NB4 (cell line): ENCODE measurements around the gene ST6GALNAC1.

Experiments
- DNase-seq: peaks from one replicate; pipeline ENCODE4 v3.0.0; 2010; ENCODE audit warnings: low read depth
- H3K4me3 ChIP-seq: one replicate; pipeline ENCODE4 v1.5.1; 2011; ENCODE audit warnings: mild to moderate bottlenecking, low read depth, low read length, moderate library complexity
- MYC ChIP-seq: IDR thresholded peaks from 2 replicates; pipeline ENCODE4 v1.6.1; 2011; ENCODE audit warnings: low read depth, low read length
- POLR2A ChIP-seq: IDR thresholded peaks from 2 replicates; pipeline ENCODE4 v1.6.1; 2011; ENCODE audit warnings: mild to moderate bottlenecking; ENCODE audit not compliant: insufficient read length; ENCODE audit errors: extremely low read depth
- TF ChIP-seq, protein P1 (sequence below): IDR thresholded peaks from one replicate; pipeline ENCODE4 v1.5.1; 2012; ENCODE audit warnings: low read depth, low read length
- TF ChIP-seq, protein P2 (sequence below): IDR thresholded peaks from 2 replicates; pipeline ENCODE4 v1.6.1; 2011; ENCODE audit warnings: low read depth, low read length

ST6GALNAC1 gene

DNA sequence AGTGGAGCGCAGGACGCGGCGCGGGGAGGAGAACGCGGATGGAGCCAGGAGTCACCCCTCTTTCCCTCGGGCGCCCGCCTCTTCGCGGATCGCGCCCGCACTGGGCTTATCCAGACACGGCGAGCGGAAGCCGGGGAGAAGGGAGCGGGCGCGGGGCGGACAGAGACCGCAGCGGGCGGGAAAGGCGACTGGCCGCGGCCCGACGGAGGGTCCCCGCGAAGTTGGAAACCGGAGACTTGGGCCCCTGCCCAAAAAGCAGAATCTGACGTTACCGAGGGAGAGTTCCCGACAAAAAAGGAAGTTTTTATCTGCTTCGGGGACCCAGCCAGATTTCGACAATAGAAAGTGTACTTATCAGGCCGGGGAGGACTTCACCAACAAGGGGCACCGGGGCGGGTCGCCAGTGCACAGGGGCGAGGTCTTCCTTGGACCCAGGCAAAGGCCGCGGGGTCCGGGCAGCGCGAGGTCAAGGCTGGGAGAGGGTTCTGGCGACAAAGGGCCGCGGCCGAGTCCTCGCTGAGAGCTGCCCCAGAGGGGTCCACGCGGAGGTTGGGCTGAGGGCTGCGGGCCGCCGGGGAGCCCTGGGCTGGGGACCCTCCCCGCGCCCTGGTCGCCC is 58.4 kb downstream of the ST6GALNAC1 start:
- TF ChIP-seq MYC (no peak), POLR2A (no peak)
- DNase-seq, result peak; percentile 43
- peak overlapping the region; percentile 25 for H3K4me3 ChIP-seq

DNA sequence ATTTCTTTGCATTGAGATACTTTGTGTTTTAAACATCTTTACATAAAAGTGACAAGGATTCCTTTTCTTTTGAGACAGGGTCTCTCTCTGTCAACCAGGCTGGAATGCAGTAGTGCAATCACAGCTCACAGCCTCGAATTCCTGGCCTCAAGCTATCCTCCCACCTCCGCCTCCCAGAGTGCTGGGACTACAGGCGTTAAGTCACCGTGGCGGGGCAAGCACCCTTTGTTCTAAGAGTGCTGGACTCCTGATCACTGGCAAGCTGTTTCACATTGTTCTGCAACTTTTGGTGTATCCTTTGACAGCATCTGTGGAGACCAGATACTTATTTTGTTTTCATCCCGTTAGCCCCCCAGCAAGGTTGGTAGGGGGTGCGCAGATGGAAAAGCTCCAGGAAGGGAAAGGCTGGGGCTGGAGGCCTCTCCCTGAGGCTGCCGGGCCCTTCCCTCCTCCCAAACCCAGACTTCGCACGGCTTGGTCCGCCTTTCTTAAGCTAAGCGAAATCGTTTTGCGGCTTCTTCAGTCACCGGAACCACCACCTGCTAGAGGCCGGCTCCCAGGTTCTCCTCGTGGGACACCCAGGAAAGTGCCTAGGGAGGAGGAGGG is 59.0 kb downstream of the ST6GALNAC1 start:
- no peak overlapping the region for H3K4me3 ChIP-seq
- no peak for DNase-seq
- no peak for TF ChIP-seq MYC
- TF ChIP-seq, protein P1, sequence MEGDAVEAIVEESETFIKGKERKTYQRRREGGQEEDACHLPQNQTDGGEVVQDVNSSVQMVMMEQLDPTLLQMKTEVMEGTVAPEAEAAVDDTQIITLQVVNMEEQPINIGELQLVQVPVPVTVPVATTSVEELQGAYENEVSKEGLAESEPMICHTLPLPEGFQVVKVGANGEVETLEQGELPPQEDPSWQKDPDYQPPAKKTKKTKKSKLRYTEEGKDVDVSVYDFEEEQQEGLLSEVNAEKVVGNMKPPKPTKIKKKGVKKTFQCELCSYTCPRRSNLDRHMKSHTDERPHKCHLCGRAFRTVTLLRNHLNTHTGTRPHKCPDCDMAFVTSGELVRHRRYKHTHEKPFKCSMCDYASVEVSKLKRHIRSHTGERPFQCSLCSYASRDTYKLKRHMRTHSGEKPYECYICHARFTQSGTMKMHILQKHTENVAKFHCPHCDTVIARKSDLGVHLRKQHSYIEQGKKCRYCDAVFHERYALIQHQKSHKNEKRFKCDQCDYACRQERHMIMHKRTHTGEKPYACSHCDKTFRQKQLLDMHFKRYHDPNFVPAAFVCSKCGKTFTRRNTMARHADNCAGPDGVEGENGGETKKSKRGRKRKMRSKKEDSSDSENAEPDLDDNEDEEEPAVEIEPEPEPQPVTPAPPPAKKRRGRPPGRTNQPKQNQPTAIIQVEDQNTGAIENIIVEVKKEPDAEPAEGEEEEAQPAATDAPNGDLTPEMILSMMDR, result no peak
- TF ChIP-seq, protein P2, sequence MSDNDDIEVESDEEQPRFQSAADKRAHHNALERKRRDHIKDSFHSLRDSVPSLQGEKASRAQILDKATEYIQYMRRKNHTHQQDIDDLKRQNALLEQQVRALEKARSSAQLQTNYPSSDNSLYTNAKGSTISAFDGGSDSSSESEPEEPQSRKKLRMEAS, result no peak
- TF ChIP-seq POLR2A, result no peak

DNA sequence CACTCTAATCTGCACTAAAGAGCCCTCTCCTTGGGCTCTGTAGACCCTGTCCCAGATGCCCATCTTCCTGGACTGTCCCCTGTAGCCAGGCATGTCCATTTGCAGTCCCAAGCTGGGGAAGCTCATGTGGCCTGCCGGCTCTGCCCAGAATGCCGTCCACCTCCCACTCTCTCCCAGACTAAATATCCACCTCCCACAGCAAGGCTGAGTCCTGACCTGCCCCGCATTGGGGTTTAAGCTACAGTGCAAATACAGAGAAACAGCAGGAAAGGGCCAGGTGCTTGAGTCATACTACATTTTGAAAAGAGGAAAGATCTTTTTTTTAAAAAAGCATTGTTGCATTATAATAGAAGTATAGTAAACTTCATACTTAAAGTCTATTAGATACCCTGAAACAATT is 60.9 kb downstream of the ST6GALNAC1 start:
- no peak for DNase-seq
- TF ChIP-seq, protein P1, result no peak
- no peak for TF ChIP-seq POLR2A
- TF ChIP-seq, protein P2, result no peak
- TF ChIP-seq MYC, result no peak
- no peak overlapping the region for H3K4me3 ChIP-seq

DNA sequence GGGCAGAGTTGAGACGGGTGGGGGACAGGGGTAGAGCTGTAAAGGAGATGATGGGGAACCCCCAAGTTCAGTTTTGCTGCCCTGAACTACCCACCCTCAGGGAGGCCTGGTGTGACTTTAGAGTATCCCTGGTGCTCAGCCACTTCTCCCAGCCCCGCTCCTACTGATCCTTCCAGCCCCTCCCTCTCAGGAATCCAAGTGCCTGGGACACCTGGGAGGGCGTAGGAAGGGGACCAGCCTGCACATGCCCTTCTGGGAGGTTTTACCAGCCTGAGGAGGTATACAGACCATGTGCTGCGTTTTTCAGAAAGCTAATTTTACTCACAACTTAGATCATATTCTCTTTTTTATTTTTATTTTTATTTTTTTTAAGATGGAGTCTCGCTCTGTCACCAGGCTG is 62.0 kb downstream of the ST6GALNAC1 start:
- DNase-seq, result no peak
- no peak overlapping the region for H3K4me3 ChIP-seq
- no peak for TF ChIP-seq MYC
- no peak for TF ChIP-seq POLR2A
- TF ChIP-seq, protein P2, result no peak

DNA sequence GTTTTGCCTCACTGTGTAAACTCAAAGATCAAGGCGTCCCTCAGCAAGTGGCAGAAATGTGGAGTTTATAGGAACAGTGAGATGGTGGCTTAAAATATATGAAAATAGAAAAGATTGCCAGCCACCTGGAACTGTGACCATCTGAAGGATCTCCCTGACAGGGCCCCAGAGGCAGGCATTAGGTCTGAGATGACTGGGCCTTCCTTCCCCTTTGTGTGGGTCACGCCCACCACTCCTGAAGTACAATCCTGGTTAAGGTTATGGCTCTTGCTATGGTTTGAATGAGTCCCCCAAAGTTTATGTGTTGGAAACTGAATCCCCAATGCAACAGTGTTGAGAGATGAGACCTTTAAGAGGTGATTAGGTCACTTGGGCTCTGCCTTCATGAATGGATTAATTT is 64.3 kb downstream of the ST6GALNAC1 start:
- no peak overlapping the region for H3K4me3 ChIP-seq
- no peak for TF ChIP-seq POLR2A
- TF ChIP-seq, protein P2, result no peak
- no peak for TF ChIP-seq MYC
- TF ChIP-seq, protein P1, result no peak
- DNase-seq, result peak; percentile 45

DNA sequence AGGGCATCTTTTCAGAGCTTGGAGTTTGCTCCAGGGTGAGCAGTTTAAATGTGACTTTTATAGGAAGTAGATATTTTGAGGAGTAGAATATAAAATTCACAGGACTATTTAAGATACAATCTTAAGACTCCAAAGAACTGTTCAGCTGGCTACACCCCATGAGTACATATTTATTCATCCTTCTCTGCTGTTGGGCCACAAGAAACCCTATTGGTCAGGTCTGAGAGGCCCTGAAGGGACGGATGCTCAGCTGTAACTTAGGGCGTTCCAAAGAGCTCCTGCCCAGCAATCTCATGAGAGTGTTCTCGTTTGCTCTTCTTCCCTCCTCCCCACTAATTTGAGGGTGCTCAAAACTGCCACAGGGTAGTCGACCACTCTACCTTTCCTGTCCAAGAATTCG is 65.2 kb downstream of the ST6GALNAC1 start:
- TF ChIP-seq POLR2A (no peak), MYC (no peak)
- TF ChIP-seq, protein P1, result no peak
- TF ChIP-seq, protein P2, result no peak
- no peak for DNase-seq
- no peak overlapping the region for H3K4me3 ChIP-seq
